GM18861 (cell line): ENCODE data around the gene CNOT6.
A peak's percentile ranks its signal among the peaks of the same experiment; 100 is the strongest.
"Not testable (repeated sequence)": the region's sequence is repeated elsewhere in the genome, so short reads cannot be mapped to it uniquely, and the experiment has no call there.

Experiments used
- ATAC-seq: cut with Tn5 transposase; IDR thresholded peaks from one replicate; pipeline ENCODE4 v1.9.1; 2021; ENCODE audit not compliant: unreplicated experiment

CNOT6 gene

DNA sequence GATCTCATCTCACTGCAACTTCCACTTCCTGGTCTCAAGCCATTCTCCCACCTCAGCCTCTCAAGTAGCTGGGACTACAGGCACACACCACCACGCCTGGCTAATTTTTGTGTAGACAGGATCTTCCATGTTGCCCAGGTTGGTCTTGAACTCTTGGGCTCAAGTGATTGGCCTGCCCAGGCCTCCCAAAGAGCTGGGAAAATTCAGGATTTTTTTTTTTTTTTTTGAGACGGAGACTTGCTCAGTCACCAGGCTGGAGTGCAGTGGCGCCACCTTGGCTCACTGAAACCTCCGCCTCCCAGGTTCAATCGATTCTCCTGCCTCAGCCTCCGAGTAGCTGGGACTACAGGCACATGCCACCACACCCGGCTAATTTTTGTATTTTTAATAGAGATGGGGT is 21.8 kb downstream of the CNOT6 start:
- not testable (repeated sequence) for ATAC-seq

DNA sequence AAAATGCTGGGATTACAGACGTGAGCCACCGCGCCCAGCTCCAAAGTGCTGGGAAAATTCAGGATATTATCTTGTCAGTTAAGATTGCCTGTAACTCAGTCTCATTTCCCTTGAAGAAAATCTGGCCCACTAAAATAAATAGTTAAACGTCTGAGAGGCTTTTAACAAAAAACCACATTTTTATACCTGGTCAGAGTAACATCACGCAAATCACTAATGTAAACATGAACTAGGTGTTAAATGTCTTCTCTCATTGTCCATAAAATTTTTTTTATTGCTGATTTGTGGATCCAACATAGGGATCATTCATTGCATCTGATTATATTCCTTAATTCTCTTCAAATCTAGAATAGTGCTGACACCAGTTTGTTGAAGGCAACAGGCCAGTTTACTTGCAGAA is 22.3 kb downstream of the CNOT6 start:
- no peak for ATAC-seq

DNA sequence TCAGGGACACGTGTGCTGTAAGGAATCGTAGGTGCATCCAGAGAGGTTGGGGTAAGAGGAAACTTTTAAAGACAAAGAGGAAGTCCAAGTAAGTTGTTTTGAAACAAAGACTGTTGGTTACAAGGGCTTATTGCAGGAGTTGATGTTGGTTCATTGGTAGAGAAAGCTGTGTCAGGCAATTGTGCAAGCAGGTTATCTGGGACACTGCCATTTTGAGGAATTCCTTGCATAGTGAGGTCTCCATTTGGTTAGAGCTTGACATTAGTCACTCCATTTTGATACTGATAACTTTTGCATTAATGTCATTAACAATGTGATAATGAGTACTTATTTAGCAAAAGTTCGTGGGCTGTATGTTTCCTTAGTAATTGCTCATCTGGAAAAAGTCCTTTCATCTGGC is 24.9 kb downstream of the CNOT6 start:
- ATAC-seq = no peak

- no peak for ATAC-seq
Observed at GRCh38 chr5:180521101-180521500, 26.9 kb downstream of the CNOT6 start.

DNA sequence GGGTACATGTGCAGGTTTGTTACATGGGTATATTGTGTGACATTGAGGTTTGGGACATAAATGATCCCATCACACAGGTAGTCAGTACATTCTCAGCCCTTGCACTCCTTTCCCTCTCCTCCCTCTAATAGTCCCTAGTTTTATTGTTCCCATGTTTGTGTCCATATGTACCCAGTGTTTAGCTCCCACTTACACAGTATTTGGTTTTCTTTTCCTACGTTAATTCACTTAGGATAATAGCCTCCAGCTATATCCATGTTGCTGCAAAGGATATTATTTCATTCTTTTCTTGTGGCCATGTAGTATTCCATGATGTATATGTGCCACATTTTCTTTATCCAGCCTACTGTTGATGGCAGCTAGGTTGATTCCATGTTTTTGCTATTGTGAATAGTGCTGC is 27.4 kb downstream of the CNOT6 start:
- ATAC-seq = no peak

- no peak for ATAC-seq
Observed at GRCh38 chr5:180522330-180522729, 28.2 kb downstream of the CNOT6 start.

- ATAC-seq = no peak
Observed at GRCh38 chr5:180523629-180524466, 29.7 kb downstream of the CNOT6 start.

GRCh38 chr5:180525399-180525798 is 31.2 kb downstream of the CNOT6 start:
- no peak for ATAC-seq

DNA sequence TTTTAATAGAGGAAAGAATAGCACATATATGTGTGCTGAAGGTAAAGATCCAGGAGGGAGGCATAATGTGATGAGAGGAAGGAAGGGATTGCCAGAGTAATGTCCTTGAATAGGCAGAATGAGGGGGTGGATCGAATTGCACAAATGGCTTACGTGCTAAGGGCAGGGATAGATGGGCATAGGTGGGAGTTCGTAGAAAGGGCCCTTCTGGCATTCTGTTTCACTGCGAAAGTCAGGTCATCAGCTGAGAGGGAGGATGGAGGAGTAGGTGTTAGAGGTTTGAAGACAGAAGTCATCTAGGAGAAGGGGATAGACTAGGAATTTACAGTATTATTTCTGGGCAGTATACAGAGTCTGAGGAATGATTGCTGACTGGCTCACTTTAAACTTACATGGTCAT is 32.1 kb downstream of the CNOT6 start:
- ATAC-seq = no peak

DNA sequence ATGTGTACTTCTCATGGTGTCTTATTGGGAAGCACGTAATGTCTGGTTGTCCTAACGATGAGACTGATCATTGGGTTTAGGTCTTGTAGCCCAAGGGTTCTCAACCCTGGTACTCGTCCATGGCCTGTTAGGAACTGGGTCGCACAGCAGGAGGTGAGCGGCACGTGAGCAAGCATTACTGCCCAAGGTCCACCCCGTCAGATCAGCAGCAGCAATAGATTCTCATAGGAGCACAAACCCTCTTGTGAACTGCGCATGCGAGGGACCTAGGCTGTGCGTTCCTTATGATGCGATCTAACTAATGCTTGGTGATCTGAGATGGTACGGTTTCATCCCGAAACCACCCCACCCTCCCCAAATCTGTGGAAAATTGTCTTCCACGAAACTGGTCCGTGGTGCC is 33.5 kb downstream of the CNOT6 start:
- no peak for ATAC-seq

- not testable (repeated sequence) for ATAC-seq
Observed at GRCh38 chr5:180531036-180531585, 36.9 kb downstream of the CNOT6 start.

GRCh38 chr5:180532268-180532667 is 38.1 kb downstream of the CNOT6 start:
- no peak for ATAC-seq

GRCh38 chr5:180533845-180534244 is 39.7 kb downstream of the CNOT6 start:
- ATAC-seq = no peak

GRCh38 chr5:180535573-180535972 is 41.4 kb downstream of the CNOT6 start:
- no peak for ATAC-seq

DNA sequence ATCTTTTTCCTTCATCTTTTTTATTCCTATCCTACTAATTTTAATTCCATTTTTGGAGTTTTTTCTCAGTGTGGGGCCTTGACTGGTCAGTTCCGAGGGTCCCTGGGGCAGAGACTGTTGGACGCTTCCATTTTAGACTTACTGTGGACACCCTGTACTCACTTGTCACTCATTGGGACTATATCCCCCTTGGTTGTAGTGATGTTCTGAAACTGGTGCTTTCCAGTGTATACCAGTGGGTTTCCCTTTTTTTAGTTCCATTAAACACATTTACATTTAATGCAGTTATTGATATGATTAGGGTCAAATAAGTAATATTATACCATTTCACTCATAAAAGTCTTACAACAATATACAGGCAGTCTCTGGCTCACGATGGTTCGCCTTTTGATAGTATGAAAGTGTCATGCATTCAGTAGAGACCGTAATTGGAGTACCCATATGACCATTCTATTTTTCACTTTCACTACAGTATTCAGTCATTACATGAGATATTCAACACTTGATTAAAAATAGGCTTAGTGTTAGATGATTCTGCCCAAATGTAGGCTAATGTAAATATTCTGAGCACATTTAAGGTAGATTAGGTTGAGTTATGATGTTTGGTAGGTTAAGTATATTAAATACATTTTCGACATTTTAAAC is 46.0 kb downstream of the CNOT6 start:
- ATAC-seq = peak; percentile 83

DNA sequence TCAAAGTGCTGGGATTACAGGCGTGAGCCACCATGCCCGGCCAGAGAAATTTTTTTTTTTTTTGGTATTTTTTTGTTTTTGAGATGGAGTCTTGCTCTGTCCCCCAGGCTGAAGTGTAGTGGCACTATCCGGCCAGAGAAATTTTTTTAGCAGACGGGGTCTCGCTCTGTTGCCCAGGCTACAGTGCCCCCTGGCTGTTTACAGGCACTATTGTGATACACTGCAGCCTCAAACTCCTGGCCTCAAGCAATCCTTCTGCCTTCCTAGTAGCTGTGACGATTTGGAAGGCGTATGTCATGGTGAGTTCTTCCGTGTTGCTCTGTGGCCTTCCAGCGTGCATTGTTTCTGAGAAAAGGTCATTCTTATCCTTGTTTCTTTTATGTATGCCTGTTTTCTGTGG is 47.5 kb downstream of the CNOT6 start:
- ATAC-seq = no peak

DNA sequence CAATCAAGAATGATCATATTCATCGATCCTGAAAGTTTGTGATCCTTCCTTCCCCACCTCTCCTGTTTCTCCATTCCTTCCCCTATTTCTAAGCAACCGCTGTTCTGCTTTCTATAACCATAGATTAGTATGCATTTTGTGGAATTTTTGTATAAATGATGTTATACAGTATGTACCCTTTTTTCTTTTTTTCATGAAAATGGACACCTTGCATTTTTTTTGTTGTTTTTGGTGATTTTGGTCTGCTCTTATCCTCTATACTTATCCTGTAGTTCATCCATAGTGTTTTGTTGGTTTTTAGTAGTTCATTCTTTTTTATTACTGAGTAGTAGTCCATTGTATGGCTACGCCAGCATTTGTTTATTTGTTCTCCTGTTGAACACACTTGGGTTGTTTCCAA is 51.1 kb downstream of the CNOT6 start:
- ATAC-seq = no peak

DNA sequence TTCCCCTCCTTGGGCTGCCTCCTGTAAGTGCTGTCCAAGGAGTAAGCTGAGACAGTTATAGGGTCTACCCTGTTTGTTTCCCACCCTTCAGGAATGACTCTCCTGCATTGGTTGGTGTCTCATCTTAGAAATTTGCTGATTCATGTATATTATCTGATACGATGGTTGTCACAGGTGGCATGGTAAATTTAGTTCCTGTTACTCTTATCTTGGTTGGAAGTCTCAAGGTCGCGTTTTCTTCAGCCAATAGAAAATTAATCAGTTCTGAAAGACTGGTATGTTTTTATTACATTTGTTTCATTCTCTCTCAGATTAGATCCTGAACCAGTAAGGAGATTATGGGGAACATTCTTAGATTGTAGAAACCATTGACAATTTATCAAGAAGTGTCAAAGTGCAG is 54.4 kb downstream of the CNOT6 start:
- no peak for ATAC-seq

DNA sequence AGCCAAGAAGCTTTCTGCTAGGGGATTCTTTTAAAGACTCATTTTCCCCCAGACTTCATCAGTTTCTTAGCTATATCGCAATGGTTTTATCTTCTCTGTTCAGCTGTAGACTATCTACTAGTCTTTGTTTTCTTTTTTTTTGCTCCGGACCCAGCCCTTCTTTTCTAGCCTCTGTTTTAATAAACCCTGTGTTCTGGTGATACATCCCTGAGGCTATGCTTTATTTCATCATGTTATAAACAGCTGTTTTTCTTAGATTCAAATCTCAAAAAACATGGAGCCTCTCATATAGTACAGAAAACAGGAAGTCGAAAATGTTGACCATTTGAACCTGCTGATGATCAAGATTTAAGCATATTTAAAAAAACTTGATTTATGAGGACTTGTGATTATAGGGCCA is 59.4 kb downstream of the CNOT6 start:
- no peak for ATAC-seq

- no peak for ATAC-seq
Observed at GRCh38 chr5:180555168-180555921, 61.2 kb downstream of the CNOT6 start.

- ATAC-seq = no peak
Observed at GRCh38 chr5:180557217-180557809, 63.1 kb downstream of the CNOT6 start.
